Measurements from ENCODE around the gene TAF8. TPM values are rescaled to one million over a fixed set of nuclear protein-coding genes. Genes with fewer than 3 reads are reported as not detected.
A peak's percentile ranks its signal among the peaks of the same experiment; 100 is the strongest.

The TAF8 gene
- total RNA-seq, 1 experiment from 2014 or later = 38.4 TPM

DNA sequence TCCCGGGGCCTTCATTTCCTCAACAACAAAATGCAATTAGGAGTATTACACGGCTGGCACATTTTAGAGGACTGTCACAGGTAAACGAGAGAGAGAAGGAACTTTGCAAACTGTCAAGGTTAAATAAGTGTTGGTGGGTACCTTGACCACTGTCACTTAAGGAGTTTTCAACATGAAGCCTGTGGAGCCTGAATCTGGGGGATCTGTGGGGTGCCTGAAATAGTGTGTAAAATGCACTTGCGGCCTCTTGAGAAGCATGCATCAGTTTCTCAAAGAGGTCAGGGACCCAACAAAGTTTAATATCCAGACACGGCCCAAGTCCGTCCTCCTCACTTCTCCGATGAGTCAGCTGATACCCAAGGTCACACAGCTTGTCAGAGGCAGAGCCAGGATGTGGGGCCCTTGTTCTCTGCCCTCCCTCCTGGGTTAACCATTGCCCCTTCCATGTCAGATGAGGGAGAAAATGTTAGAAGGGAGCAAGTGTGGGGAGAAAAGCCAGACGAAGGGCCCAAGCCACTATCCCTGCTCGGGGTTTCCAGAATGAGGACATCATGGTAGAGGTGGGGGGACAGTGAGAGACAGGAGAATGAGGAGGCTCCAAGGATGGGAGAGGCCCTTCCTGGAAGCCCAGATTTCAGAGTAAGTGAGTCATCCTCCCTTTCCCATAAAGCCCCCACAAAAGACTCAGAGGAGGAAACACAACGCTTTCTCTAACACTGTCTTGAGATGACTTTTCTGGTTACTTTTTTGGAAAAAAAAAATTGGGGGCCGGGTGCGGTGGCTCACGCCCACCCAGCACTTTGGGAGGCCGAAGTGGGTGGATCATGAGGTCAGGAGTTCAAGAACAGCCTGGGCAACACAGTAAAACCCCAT, 49.9 kb downstream of the TAF8 start:
- TSS peak; percentile 99 for BruUV-seq (replicated peaks)
- Histone ChIP-seq H3K79me2 (ENCODE audit: low read depth) (no peaks in the 10 kb centered on the region), H3K9me2 (ENCODE audit: insufficient read depth) (no peaks in the 10 kb centered on the region), H3K4me1 (replicated peaks; ENCODE audit: insufficient read depth) (peaks cover 64% of the 10 kb centered on the region), H3K36me3 (ENCODE audit: low read depth) (no peaks in the 10 kb centered on the region; the same call in 1 of the 2 replicates), H2AFZ (no peak overlapping the region), H3K27ac (peak overlapping the region; percentile 91), H3K9me3 (ENCODE audit: insufficient read depth, low read depth) (no peaks in the 10 kb centered on the region), H3F3A (ENCODE audit: insufficient read depth, low read depth) (peaks cover 58% of the 10 kb centered on the region), H3K4me2 (peak overlapping the region; percentile 57), H4K20me1 (ENCODE audit: insufficient read depth) (no peaks in the 10 kb centered on the region), H3K27me3 (ENCODE audit: insufficient read depth, low read depth) (no peaks in the 10 kb centered on the region), H3K4me3 (no peak overlapping the region)
- TF ChIP-seq CTCF (conservative IDR thresholded peaks at IDR 0.05) = no peak
- TF ChIP-seq EZH2 (IDR thresholded peaks at IDR 0.05; ENCODE audit: low read depth) = no peak
- intact Hi-C loops (cut with micrococcal nuclease; ENCODE audit: unreplicated experiment) = no loop called here
- ChIA-PET CTCF (interaction anchor here (1.1 to 1.6 kb wide), 2 partner anchors 19 to 43 kb away, joined by 3 to 21 read pairs; no protein-coding TSS in a partner anchor), POLR2A (ENCODE audit: unreplicated experiment) (interaction anchor here (0.5 to 1.4 kb wide), 13 partner anchors 12 to 353 kb away, joined by 3 to 50 read pairs (median 8); partner anchors contain the start of gene C6orf132)
- DNase-seq = peak in 1 of 2 experiments; percentile 31

- Histone ChIP-seq H2AFZ (no peak overlapping the region), H3K9me3 (ENCODE audit: insufficient read depth, low read depth) (no peaks in the 10 kb centered on the region), H3K4me3 (no peak overlapping the region), H3K79me2 (ENCODE audit: low read depth) (no peaks in the 10 kb centered on the region), H3K27ac (peak overlapping the region; percentile 91), H3K4me1 (replicated peaks; ENCODE audit: insufficient read depth) (peaks cover 54% of the 10 kb centered on the region), H4K20me1 (ENCODE audit: insufficient read depth) (no peaks in the 10 kb centered on the region), H3K36me3 (ENCODE audit: low read depth) (peaks cover 6% of the 10 kb centered on the region; the same call in 1 of the 2 replicates), H3K4me2 (0 out of 2 replicates have a peak overlapping the region, but pooled peaks have one; percentile 14), H3K9me2 (ENCODE audit: insufficient read depth) (no peaks in the 10 kb centered on the region), H3K27me3 (ENCODE audit: insufficient read depth, low read depth) (no peaks in the 10 kb centered on the region), H3F3A (ENCODE audit: insufficient read depth, low read depth) (peaks cover 50% of the 10 kb centered on the region)
- BruUV-seq (replicated peaks) = no TSS peak
- CTCF ChIA-PET = no interaction called here
- POLR2A ChIA-PET (ENCODE audit: unreplicated experiment) = interaction anchor here (0.6 kb wide), 3 partner anchors 36 to 179 kb away, joined by 3 to 10 read pairs (median 4); partner anchors contain the start of gene C6orf132
- no peak for DNase-seq
- TF ChIP-seq EZH2 (IDR thresholded peaks at IDR 0.05; ENCODE audit: low read depth) = no peak
- no peak for TF ChIP-seq CTCF (conservative IDR thresholded peaks at IDR 0.05)
- intact Hi-C loops (cut with micrococcal nuclease; ENCODE audit: unreplicated experiment) = no loop called here
These were observed 50.9 kb downstream of the TAF8 start for GRCh38 chr6:42101186-42101657.

DNA sequence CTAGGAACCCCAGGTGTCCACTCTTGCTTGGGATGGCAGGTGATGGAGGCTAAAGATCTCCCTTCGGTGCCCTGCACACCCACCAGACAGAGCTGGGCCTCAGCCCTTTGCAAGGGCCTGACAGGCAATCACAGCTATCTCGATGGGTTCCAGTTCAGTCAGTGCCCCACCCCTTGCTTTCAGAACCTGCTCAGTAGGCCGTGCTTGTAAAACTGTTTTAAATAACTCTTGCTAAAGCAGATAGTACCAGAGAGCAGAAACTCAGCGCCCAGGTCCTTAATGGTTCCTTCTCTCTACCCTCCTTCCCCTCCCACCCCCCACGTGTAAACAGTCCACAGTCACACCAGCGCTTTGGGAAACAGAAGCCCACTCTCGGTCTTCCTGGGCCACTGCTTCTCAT, 52.9 kb downstream of the TAF8 start:
- Histone ChIP-seq H3K4me3 (no peak overlapping the region), H3K9me2 (ENCODE audit: insufficient read depth) (no peaks in the 10 kb centered on the region), H3K36me3 (ENCODE audit: low read depth) (peaks cover 11% of the 10 kb centered on the region; the same call in 1 of the 2 replicates), H3K27ac (no peak overlapping the region), H3F3A (ENCODE audit: insufficient read depth, low read depth) (peaks cover 45% of the 10 kb centered on the region), H3K27me3 (ENCODE audit: insufficient read depth, low read depth) (no peaks in the 10 kb centered on the region), H3K4me1 (replicated peaks; ENCODE audit: insufficient read depth) (peaks cover 39% of the 10 kb centered on the region), H4K20me1 (ENCODE audit: insufficient read depth) (no peaks in the 10 kb centered on the region), H3K9me3 (ENCODE audit: insufficient read depth, low read depth) (no peaks in the 10 kb centered on the region), H3K79me2 (ENCODE audit: low read depth) (no peaks in the 10 kb centered on the region; the same call in 1 of the 2 replicates), H3K4me2 (no peak overlapping the region), H2AFZ (no peak overlapping the region)
- DNase-seq = no peak
- CTCF ChIA-PET = no interaction called here
- POLR2A ChIA-PET (ENCODE audit: unreplicated experiment) = interaction anchor here (0.9 kb wide), 1 partner anchor 14 kb away, joined by 17 read pairs; no protein-coding TSS in a partner anchor
- TF ChIP-seq CTCF (conservative IDR thresholded peaks at IDR 0.05) (no peak), EZH2 (IDR thresholded peaks at IDR 0.05; ENCODE audit: low read depth) (no peak)
- no TSS peak for BruUV-seq (replicated peaks)
- intact Hi-C loops (cut with micrococcal nuclease; ENCODE audit: unreplicated experiment) = no loop called here

All from PC-9 (cell line).